ENCODE data around the gene SLC12A8. TPM values are rescaled to one million over a fixed set of nuclear protein-coding genes. Genes with fewer than 3 reads are reported as not detected.

SLC12A8 gene
- total and polyA plus RNA-seq, 2 donors (not counting 1 experiment from before 2014, with no cell fraction given): 15.1 to 19.5 TPM

DNA sequence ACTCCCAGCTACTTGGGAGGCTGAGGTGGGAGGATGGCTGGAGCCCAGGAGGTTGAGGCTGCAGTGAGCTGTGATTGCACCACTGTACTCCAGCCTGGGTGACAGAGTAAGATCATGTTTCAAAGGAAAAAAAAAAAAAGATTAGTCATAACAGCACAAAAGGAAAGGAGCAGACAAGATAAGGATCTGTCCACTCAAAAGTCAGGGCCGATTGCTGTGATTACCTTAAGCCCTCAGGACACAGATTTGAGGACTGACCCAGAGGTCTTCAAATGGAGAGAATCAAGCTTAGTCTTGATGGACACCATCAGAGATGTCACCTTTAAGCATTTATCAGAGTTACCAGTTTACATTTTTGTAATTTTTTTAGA, 132.9 kb downstream of the SLC12A8 start:
- Histone ChIP-seq H3K4me2 (ENCODE audit: extremely low read depth, insufficient read depth, low read length) (no peak overlapping the region), H3K9ac (ENCODE audit: insufficient read depth, low read length) (no peak overlapping the region), H2AFZ (ENCODE audit: low read length) (no peak overlapping the region), H3K27ac (ENCODE audit: insufficient read depth, low read length) (no peak overlapping the region), H3K36me3 (ENCODE audit: control insufficient read depth, insufficient read depth, low read length) (no peaks in the 10 kb centered on the region), H3K4me3 (replicated peaks in 1 of 4; ENCODE audit: control extremely low read depth in 1 of 4, insufficient read depth in 1 of 4, low read depth in 3 of 4, low read length in 4 of 4) (no peak overlapping the region), H3K4me1 (ENCODE audit: control insufficient read depth, extremely low read depth, insufficient read depth, low read length) (peaks cover 13% of the 10 kb centered on the region), H3K9me3 (ENCODE audit: control insufficient read depth, insufficient read depth, low read depth, low read length) (no peaks in the 10 kb centered on the region), H3K27me3 (ENCODE audit: control insufficient read depth, insufficient read depth, low read length) (no peaks in the 10 kb centered on the region), H3K79me2 (ENCODE audit: control insufficient read depth, insufficient read depth, low read length) (no peaks in the 10 kb centered on the region), H4K20me1 (ENCODE audit: control insufficient read depth, extremely low read depth, insufficient read depth, low read length) (no peaks in the 10 kb centered on the region)
- peak in 1 of 2 donors; percentile 50 for DNase-seq (ENCODE audit: low read depth in 2 of 2)
- TF ChIP-seq, protein P1, sequence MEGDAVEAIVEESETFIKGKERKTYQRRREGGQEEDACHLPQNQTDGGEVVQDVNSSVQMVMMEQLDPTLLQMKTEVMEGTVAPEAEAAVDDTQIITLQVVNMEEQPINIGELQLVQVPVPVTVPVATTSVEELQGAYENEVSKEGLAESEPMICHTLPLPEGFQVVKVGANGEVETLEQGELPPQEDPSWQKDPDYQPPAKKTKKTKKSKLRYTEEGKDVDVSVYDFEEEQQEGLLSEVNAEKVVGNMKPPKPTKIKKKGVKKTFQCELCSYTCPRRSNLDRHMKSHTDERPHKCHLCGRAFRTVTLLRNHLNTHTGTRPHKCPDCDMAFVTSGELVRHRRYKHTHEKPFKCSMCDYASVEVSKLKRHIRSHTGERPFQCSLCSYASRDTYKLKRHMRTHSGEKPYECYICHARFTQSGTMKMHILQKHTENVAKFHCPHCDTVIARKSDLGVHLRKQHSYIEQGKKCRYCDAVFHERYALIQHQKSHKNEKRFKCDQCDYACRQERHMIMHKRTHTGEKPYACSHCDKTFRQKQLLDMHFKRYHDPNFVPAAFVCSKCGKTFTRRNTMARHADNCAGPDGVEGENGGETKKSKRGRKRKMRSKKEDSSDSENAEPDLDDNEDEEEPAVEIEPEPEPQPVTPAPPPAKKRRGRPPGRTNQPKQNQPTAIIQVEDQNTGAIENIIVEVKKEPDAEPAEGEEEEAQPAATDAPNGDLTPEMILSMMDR (conservative IDR thresholded peaks at IDR 0.05 in 1 of 2, IDR thresholded peaks at IDR 0.05 in 1 of 2; ENCODE audit: low read depth in 1 of 2, low read length in 2 of 2): no peak
- no peak for TF ChIP-seq EZH2 (IDR thresholded peaks at IDR 0.05; ENCODE audit: low read length, missing control alignments)

DNA sequence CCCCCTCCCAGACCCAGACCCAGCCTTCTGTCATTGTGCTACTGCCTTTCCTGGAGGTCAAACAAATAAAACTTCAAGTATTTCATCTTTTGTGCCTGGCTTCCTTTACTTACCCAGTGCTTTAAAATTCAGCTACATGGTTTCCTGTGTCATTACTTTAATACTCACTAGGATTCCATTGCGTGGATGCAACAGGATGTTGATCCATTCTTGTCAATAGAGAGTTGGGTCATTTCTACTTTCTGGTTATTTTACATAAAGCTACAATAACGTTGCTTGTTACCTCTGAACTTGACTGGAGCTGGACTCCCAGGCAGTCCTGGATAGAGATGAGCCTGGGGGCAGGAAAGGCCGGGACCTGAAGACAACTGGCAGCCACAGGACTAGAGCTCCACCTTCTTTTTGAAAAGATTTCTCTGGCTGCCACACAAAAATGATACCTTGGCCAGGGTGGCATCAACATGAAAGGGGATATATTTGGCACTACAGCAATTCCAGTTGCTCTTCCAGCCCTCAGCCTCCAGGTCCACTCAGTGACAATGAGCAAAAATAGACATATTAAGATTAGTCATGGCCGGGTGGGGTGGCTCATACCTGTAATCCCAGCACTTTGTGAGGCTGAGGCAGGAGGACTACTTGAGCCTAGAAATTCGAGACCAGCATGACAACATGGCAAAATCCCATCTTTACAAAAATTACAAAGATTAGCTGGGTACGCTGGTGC, 133.4 kb downstream of the SLC12A8 start:
- Histone ChIP-seq H3K79me2 (ENCODE audit: control insufficient read depth, insufficient read depth, low read length) (no peaks in the 10 kb centered on the region), H3K4me2 (ENCODE audit: extremely low read depth, insufficient read depth, low read length) (no peak overlapping the region), H3K4me3 (replicated peaks in 1 of 4; ENCODE audit: control extremely low read depth in 1 of 4, insufficient read depth in 1 of 4, low read depth in 3 of 4, low read length in 4 of 4) (no peak overlapping the region), H3K9me3 (ENCODE audit: control insufficient read depth, insufficient read depth, low read depth, low read length) (no peaks in the 10 kb centered on the region), H2AFZ (ENCODE audit: low read length) (no peak overlapping the region), H3K27me3 (ENCODE audit: control insufficient read depth, insufficient read depth, low read length) (no peaks in the 10 kb centered on the region), H3K36me3 (ENCODE audit: control insufficient read depth, insufficient read depth, low read length) (no peaks in the 10 kb centered on the region), H4K20me1 (ENCODE audit: control insufficient read depth, extremely low read depth, insufficient read depth, low read length) (no peaks in the 10 kb centered on the region), H3K4me1 (ENCODE audit: control insufficient read depth, extremely low read depth, insufficient read depth, low read length) (peaks cover 13% of the 10 kb centered on the region), H3K9ac (ENCODE audit: insufficient read depth, low read length) (no peak overlapping the region), H3K27ac (ENCODE audit: insufficient read depth, low read length) (no peak overlapping the region)
- DNase-seq (ENCODE audit: low read depth in 2 of 2): no peak
- no peak for TF ChIP-seq EZH2 (IDR thresholded peaks at IDR 0.05; ENCODE audit: low read length, missing control alignments)
- TF ChIP-seq, protein P1 (conservative IDR thresholded peaks at IDR 0.05 in 1 of 2, IDR thresholded peaks at IDR 0.05 in 1 of 2; ENCODE audit: low read depth in 1 of 2, low read length in 2 of 2): no peak

DNA sequence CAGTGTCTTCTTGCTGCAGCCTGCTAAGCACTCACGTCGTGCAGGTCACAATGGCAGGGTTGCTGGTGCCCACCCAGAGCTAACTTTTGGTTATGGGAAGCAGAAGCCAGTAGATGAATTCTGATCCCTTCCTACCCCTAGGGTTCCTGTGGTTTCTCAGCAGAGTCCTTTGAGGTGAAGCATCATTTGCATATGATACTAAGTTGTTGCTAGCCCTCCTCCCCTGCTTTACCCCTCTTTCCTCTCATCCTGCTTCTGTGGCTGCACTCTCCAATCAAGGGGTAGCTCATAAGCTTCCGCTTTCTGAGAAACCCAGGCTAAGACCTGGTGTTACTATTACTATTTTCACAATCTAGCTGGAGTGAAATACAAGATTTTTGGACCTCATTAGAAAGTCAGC, 134.7 kb downstream of the SLC12A8 start:
- no peak for TF ChIP-seq EZH2 (IDR thresholded peaks at IDR 0.05; ENCODE audit: low read length, missing control alignments)
- TF ChIP-seq, protein P1 (conservative IDR thresholded peaks at IDR 0.05 in 1 of 2, IDR thresholded peaks at IDR 0.05 in 1 of 2; ENCODE audit: low read depth in 1 of 2, low read length in 2 of 2): no peak
- Histone ChIP-seq H3K4me3 (replicated peaks in 1 of 4; ENCODE audit: control extremely low read depth in 1 of 4, insufficient read depth in 1 of 4, low read depth in 3 of 4, low read length in 4 of 4) (no peak overlapping the region), H3K9ac (ENCODE audit: insufficient read depth, low read length) (no peak overlapping the region), H3K27ac (ENCODE audit: insufficient read depth, low read length) (no peak overlapping the region), H3K36me3 (ENCODE audit: control insufficient read depth, insufficient read depth, low read length) (no peaks in the 10 kb centered on the region), H2AFZ (ENCODE audit: low read length) (no peak overlapping the region), H3K79me2 (ENCODE audit: control insufficient read depth, insufficient read depth, low read length) (no peaks in the 10 kb centered on the region), H3K27me3 (ENCODE audit: control insufficient read depth, insufficient read depth, low read length) (no peaks in the 10 kb centered on the region), H4K20me1 (ENCODE audit: control insufficient read depth, extremely low read depth, insufficient read depth, low read length) (no peaks in the 10 kb centered on the region), H3K4me2 (ENCODE audit: extremely low read depth, insufficient read depth, low read length) (no peak overlapping the region), H3K9me3 (ENCODE audit: control insufficient read depth, insufficient read depth, low read depth, low read length) (no peaks in the 10 kb centered on the region), H3K4me1 (ENCODE audit: control insufficient read depth, extremely low read depth, insufficient read depth, low read length) (peaks cover 8% of the 10 kb centered on the region)
- no peak for DNase-seq (ENCODE audit: low read depth in 2 of 2)
